Fibroblast of villous mesenchyme (primary cell): ENCODE results near the gene SCYL3. TPM values are rescaled to one million over a fixed set of nuclear protein-coding genes. Genes with fewer than 3 reads are reported as not detected.
"Not testable (repeated sequence)": the region's sequence is repeated elsewhere in the genome, so short reads cannot be mapped to it uniquely, and the experiment has no call there.

Source experiments
- DNase-seq: peaks from one replicate; pipeline ENCODE4 v3.0.0-alpha.2; 2010; ENCODE audit warnings: low read depth
- H3K4me3 ChIP-seq: 2 replicates; pipeline ENCODE4 v1.5.1; 2011; ENCODE audit warnings: low read depth, mild to moderate bottlenecking, low read length
- CTCF ChIP-seq: IDR thresholded peaks from 2 replicates; pipeline ENCODE4 v1.5.1; 2012; ENCODE audit warnings: low read depth, mild to moderate bottlenecking, low read length; ENCODE audit not compliant: insufficient read depth
- total RNA-seq: library from RNA; depleted of rRNA; stranded (reverse); fragments of >200 nt; gene quantifications from 2 replicates; pipeline ENCODE4 v1.2.3, GENCODE V29; 2012

Gene SCYL3
- total RNA-seq, 1 donor, result 10.4 TPM

GRCh38 chr1:169829671-169830070 is 64.0 kb downstream of the SCYL3 start:
- no peak overlapping the region for H3K4me3 ChIP-seq
- no peak for DNase-seq
- no peak for TF ChIP-seq CTCF

GRCh38 chr1:169824153-169824552 is 69.5 kb downstream of the SCYL3 start:
- TF ChIP-seq CTCF, result no peak
- DNase-seq, result no peak
- H3K4me3 ChIP-seq, result no peak overlapping the region

GRCh38 chr1:169821500-169821899 is 72.2 kb downstream of the SCYL3 start:
- H3K4me3 ChIP-seq, result no peak overlapping the region
- TF ChIP-seq CTCF, result no peak
- no peak for DNase-seq

- no peak for TF ChIP-seq CTCF
- H3K4me3 ChIP-seq, result no peak overlapping the region
- DNase-seq, result no peak
These were observed 77.1 kb downstream of the SCYL3 start for GRCh38 chr1:169816617-169817016.

- H3K4me3 ChIP-seq, result no peak overlapping the region
- no peak for TF ChIP-seq CTCF
- no peak for DNase-seq
These were observed 79.4 kb downstream of the SCYL3 start for GRCh38 chr1:169814265-169814664.

GRCh38 chr1:169812131-169812530 is 81.6 kb downstream of the SCYL3 start:
- H3K4me3 ChIP-seq, result no peak overlapping the region
- no peak for DNase-seq
- no peak for TF ChIP-seq CTCF

GRCh38 chr1:169811418-169812035 is 82.2 kb downstream of the SCYL3 start:
- not testable (repeated sequence) for DNase-seq, H3K4me3 ChIP-seq
